HepG2 (cell line): ENCODE results near the gene CBL.

Experiments used
- CEBPZ ChIP-seq: IDR thresholded peaks from 2 replicates; pipeline ENCODE4 v1.6.1; 2012; ENCODE audit warnings: low read length, improper control_type of control experiment
- HDAC2 ChIP-seq: sonication (generic); formaldehyde crosslinking; IDR thresholded peaks from 2 replicates; pipeline ENCODE4 v1.4.0; 2020; ENCODE audit warnings: missing genetic modification reagents
- KAT7 ChIP-seq: IDR thresholded peaks from 2 replicates; pipeline ENCODE4 v1.6.1; 2018; ENCODE audit warnings: borderline replicate concordance, missing compliant biosample characterization
- PHF8 ChIP-seq: sonication (generic); formaldehyde crosslinking; IDR thresholded peaks from 2 replicates; pipeline ENCODE4 v1.5.0; 2020; ENCODE audit warnings: missing genetic modification reagents
- RAD21 ChIP-seq: fragments of 450-650 bp; formaldehyde crosslinking; IDR thresholded peaks from 2 replicates; pipeline ENCODE4 v1.5.0; 2020; ENCODE audit warnings: mild to moderate bottlenecking
- RNF2 ChIP-seq: fragments of 450-650 bp; conservative IDR thresholded peaks from 2 replicates; pipeline ENCODE4 v1.6.1; 2016; ENCODE audit warnings: low read depth
- SNRNP70 ChIP-seq: fragments of 200-400 bp; formaldehyde crosslinking; IDR thresholded peaks from 2 replicates; pipeline ENCODE4 v1.6.1; 2017; ENCODE audit warnings: mild to moderate bottlenecking, low read depth, low read length, moderate library complexity
- ZNF382 ChIP-seq: sonication (generic); formaldehyde crosslinking; IDR thresholded peaks from 2 replicates; pipeline ENCODE4 v1.5.0; 2020; ENCODE audit warnings: missing genetic modification reagents, mild to moderate bottlenecking, borderline replicate concordance
- TF ChIP-seq, protein P1 (sequence below): sonication (generic); formaldehyde crosslinking; IDR thresholded peaks from 2 replicates; pipeline ENCODE4 v1.5.0; 2020; ENCODE audit warnings: missing genetic modification reagents
- TF ChIP-seq, protein P2 (sequence below), 2 experiments: sonication (generic) in 1 of 2; formaldehyde crosslinking in 1 of 2; IDR thresholded peaks; 2 replicates each; pipeline versions ENCODE4 v1.4.0 to v1.6.1; 2018 to 2020; ENCODE audit warnings: missing genetic modification reagents in 2 of 2, borderline replicate concordance in 1 of 2, low read depth in 1 of 2, mild to moderate bottlenecking in 1 of 2, missing biosample characterization in 1 of 2
- TF ChIP-seq, protein P3 (sequence below): IDR thresholded peaks from 2 replicates; pipeline ENCODE4 v1.6.1; 2012; ENCODE audit warnings: low read depth, low read length, improper control_type of control experiment
- TF ChIP-seq, protein P4 (sequence below): sonication (generic); formaldehyde crosslinking; IDR thresholded peaks from 2 replicates; pipeline ENCODE4 v1.8.1; 2022; ENCODE audit warnings: mild to moderate bottlenecking, missing genetic modification reagents

DNA sequence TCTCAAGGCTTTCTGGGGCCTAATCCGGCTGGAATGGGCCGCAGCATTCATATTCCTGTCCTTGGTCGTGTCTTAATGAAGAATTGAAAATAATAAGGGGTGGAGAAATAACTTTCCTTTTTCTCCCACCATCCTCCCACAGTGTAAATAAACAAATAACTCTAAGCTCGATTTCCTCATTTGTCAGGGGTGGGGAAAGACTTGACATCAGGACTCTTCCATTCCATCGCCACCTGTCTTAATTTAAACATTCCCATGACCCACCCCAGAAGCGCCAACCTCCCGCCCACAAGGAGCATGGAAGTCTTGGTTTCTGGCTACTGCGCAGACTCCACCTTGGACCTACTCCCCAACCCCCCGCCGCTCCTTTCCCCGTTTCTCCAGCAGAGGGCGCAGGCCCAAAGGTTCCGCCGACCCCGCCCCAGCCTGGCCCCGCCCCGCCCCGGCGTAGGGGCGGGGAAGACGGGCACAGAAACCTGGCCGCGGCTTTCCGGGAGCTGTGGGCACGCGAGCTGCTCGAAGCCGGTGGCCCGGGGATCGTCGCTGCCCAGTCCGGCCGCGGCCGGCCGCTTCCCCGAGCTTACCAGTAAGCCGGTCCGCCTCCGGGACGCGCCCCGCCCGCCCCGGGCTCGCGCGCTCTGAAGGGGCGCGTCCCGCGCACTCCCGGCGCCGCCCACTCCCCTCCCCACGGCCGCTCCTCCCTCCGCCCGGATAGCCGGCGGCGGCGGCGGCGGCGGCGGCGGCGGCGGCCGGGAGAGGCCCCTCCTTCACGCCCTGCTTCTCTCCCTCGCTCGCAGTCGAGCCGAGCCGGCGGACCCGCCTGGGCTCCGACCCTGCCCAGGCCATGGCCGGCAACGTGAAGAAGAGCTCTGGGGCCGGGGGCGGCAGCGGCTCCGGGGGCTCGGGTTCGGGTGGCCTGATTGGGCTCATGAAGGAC, at the start of gene CBL:
- TF ChIP-seq, protein P1, sequence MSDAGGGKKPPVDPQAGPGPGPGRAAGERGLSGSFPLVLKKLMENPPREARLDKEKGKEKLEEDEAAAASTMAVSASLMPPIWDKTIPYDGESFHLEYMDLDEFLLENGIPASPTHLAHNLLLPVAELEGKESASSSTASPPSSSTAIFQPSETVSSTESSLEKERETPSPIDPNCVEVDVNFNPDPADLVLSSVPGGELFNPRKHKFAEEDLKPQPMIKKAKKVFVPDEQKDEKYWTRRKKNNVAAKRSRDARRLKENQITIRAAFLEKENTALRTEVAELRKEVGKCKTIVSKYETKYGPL (CRISPR knock-in tag), result no peak
- TF ChIP-seq, protein P2, sequence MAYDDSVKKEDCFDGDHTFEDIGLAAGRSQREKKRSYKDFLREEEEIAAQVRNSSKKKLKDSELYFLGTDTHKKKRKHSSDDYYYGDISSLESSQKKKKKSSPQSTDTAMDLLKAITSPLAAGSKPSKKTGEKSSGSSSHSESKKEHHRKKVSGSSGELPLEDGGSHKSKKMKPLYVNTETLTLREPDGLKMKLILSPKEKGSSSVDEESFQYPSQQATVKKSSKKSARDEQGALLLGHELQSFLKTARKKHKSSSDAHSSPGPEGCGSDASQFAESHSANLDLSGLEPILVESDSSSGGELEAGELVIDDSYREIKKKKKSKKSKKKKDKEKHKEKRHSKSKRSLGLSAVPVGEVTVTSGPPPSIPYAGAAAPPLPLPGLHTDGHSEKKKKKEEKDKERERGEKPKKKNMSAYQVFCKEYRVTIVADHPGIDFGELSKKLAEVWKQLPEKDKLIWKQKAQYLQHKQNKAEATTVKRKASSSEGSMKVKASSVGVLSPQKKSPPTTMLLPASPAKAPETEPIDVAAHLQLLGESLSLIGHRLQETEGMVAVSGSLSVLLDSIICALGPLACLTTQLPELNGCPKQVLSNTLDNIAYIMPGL (CRISPR knock-in tag; IDR thresholded peaks at IDR 0.05; ENCODE audit: borderline replicate concordance in 1 of 2, low read depth in 1 of 2), result peak in 1 of 2 experiments; percentile 26; a peak in 2 of 4 replicates
- no peak for TF ChIP-seq HDAC2 (CRISPR knock-in tag)
- TF ChIP-seq, protein P3, sequence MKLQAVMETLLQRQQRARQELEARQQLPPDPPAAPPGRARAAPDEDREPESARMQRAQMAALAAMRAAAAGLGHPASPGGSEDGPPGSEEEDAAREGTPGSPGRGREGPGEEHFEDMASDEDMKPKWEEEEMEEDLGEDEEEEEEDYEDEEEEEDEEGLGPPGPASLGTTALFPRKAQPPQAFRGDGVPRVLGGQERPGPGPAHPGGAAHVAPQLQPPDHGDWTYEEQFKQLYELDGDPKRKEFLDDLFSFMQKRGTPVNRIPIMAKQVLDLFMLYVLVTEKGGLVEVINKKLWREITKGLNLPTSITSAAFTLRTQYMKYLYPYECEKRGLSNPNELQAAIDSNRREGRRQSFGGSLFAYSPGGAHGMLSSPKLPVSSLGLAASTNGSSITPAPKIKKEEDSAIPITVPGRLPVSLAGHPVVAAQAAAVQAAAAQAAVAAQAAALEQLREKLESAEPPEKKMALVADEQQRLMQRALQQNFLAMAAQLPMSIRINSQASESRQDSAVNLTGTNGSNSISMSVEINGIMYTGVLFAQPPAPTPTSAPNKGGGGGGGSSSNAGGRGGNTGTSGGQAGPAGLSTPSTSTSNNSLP, result no peak
- TF ChIP-seq KAT7 (CRISPR knock-in tag), result no peak
- TF ChIP-seq RAD21, result peak; percentile 31; the same call in 1 of the 2 replicates
- TF ChIP-seq PHF8, result peak; percentile 79
- no peak for TF ChIP-seq RNF2
- TF ChIP-seq CEBPZ, result no peak
- TF ChIP-seq SNRNP70, result no peak
- TF ChIP-seq ZNF382 (CRISPR knock-in tag), result no peak
- TF ChIP-seq, protein P4, sequence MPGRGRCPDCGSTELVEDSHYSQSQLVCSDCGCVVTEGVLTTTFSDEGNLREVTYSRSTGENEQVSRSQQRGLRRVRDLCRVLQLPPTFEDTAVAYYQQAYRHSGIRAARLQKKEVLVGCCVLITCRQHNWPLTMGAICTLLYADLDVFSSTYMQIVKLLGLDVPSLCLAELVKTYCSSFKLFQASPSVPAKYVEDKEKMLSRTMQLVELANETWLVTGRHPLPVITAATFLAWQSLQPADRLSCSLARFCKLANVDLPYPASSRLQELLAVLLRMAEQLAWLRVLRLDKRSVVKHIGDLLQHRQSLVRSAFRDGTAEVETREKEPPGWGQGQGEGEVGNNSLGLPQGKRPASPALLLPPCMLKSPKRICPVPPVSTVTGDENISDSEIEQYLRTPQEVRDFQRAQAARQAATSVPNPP (CRISPR knock-in tag), result no peak
